Measurements from ENCODE around the gene PASK.

The PASK gene

GRCh38 chr2:241158546-241158900, 9.3 kb upstream of the PASK start:
- no peak for TF ChIP-seq NFIC (IDR thresholded peaks at IDR 0.05)
- TF ChIP-seq TEAD4 (IDR thresholded peaks at IDR 0.05), result no peak

GRCh38 chr2:241157841-241158545, 8.7 kb upstream of the PASK start:
- no peak for TF ChIP-seq TAF1 (IDR thresholded peaks at IDR 0.05; ENCODE audit: low read depth)
- TF ChIP-seq REST (IDR thresholded peaks at IDR 0.05; ENCODE audit: low read depth), result no peak
- TF ChIP-seq RAD21 (IDR thresholded peaks at IDR 0.05; ENCODE audit: low read depth), result no peak
- TF ChIP-seq FOXM1 (IDR thresholded peaks at IDR 0.05; ENCODE audit: borderline replicate concordance, low read depth), result no peak
- TF ChIP-seq MAX (IDR thresholded peaks at IDR 0.05), result no peak
- no peak for TF ChIP-seq EGR1 (IDR thresholded peaks at IDR 0.05)
- no peak for TF ChIP-seq CREB1 (IDR thresholded peaks at IDR 0.05; ENCODE audit: low read depth)
- TF ChIP-seq TCF12 (IDR thresholded peaks at IDR 0.05; ENCODE audit: low read depth), result no peak
- TF ChIP-seq NFIC (IDR thresholded peaks at IDR 0.05), result no peak
- no peak for TF ChIP-seq ZBTB7A (IDR thresholded peaks at IDR 0.05; ENCODE audit: low read depth)
- no peak for TF ChIP-seq EP300 (IDR thresholded peaks at IDR 0.05; ENCODE audit: borderline replicate concordance)
- no peak for TF ChIP-seq USF1 (IDR thresholded peaks at IDR 0.05)
- TF ChIP-seq TEAD4 (IDR thresholded peaks at IDR 0.05), result no peak

GRCh38 chr2:241156971-241157441, 7.7 kb upstream of the PASK start:
- no peak for TF ChIP-seq TEAD4 (IDR thresholded peaks at IDR 0.05)
- TF ChIP-seq RAD21 (IDR thresholded peaks at IDR 0.05; ENCODE audit: low read depth), result no peak
- TF ChIP-seq EGR1 (IDR thresholded peaks at IDR 0.05), result no peak
- TF ChIP-seq FOXM1 (IDR thresholded peaks at IDR 0.05; ENCODE audit: borderline replicate concordance, low read depth), result no peak
- no peak for TF ChIP-seq TAF1 (IDR thresholded peaks at IDR 0.05; ENCODE audit: low read depth)
- no peak for TF ChIP-seq EP300 (IDR thresholded peaks at IDR 0.05; ENCODE audit: borderline replicate concordance)
- no peak for TF ChIP-seq NFIC (IDR thresholded peaks at IDR 0.05)
- TF ChIP-seq CREB1 (IDR thresholded peaks at IDR 0.05; ENCODE audit: low read depth), result no peak
- TF ChIP-seq CEBPB (IDR thresholded peaks at IDR 0.05), result no peak
- TF ChIP-seq TCF12 (IDR thresholded peaks at IDR 0.05; ENCODE audit: low read depth), result no peak
- TF ChIP-seq ZBTB7A (IDR thresholded peaks at IDR 0.05; ENCODE audit: low read depth), result no peak
- no peak for TF ChIP-seq MAX (IDR thresholded peaks at IDR 0.05)
- no peak for TF ChIP-seq REST (IDR thresholded peaks at IDR 0.05; ENCODE audit: low read depth)
- no peak for TF ChIP-seq USF1 (IDR thresholded peaks at IDR 0.05)

- TF ChIP-seq YY1 (IDR thresholded peaks at IDR 0.05; ENCODE audit: low read depth), result no peak
- TF ChIP-seq ZBTB7A (IDR thresholded peaks at IDR 0.05; ENCODE audit: low read depth), result no peak
- no peak for TF ChIP-seq MAX (IDR thresholded peaks at IDR 0.05)
- TF ChIP-seq FOXM1 (IDR thresholded peaks at IDR 0.05; ENCODE audit: borderline replicate concordance, low read depth), result no peak
- no peak for TF ChIP-seq CEBPB (IDR thresholded peaks at IDR 0.05)
- no peak for TF ChIP-seq EP300 (IDR thresholded peaks at IDR 0.05; ENCODE audit: borderline replicate concordance)
Measured at GRCh38 chr2:241155936-241156335, 6.7 kb upstream of the PASK start.

GRCh38 chr2:241154915-241155314, 5.6 kb upstream of the PASK start:
- TF ChIP-seq CEBPB (IDR thresholded peaks at IDR 0.05) (no peak), TEAD4 (IDR thresholded peaks at IDR 0.05) (no peak), NFIC (IDR thresholded peaks at IDR 0.05) (no peak), RAD21 (IDR thresholded peaks at IDR 0.05; ENCODE audit: low read depth) (no peak), EGR1 (IDR thresholded peaks at IDR 0.05) (no peak), TAF1 (IDR thresholded peaks at IDR 0.05; ENCODE audit: low read depth) (no peak), EP300 (IDR thresholded peaks at IDR 0.05; ENCODE audit: borderline replicate concordance) (no peak), USF1 (IDR thresholded peaks at IDR 0.05) (no peak)
